T-helper 1 cell treated with Interleukin-12 subunit alpha and Interleukin-12 subunit beta and Interleukin-4 antibody, amounts not matched to agents 30 μg/mL and 1 μg/mL, for 36 hours (primary cell): Measurements from ENCODE around the gene WDR7.

Experiments used
- H3K27ac Mint-ChIP-seq: one replicate; pipeline ENCODE4 v1.8.0; 2021; ENCODE audit warnings: mild to moderate bottlenecking, mixed read lengths
- H3K27me3 Mint-ChIP-seq: one replicate; pipeline ENCODE4 v1.8.0; 2021; ENCODE audit warnings: low read depth, mixed read lengths
- H3K36me3 Mint-ChIP-seq: one replicate; pipeline ENCODE4 v1.8.0; 2021; ENCODE audit warnings: low read depth, mixed read lengths
- H3K4me1 Mint-ChIP-seq: one replicate; pipeline ENCODE4 v1.8.0; 2021; ENCODE audit warnings: low read depth, mixed read lengths
- H3K4me3 Mint-ChIP-seq: one replicate; pipeline ENCODE4 v1.8.0; 2021; ENCODE audit warnings: mild to moderate bottlenecking, moderate library complexity, mixed read lengths
- H3K9me3 Mint-ChIP-seq: one replicate; pipeline ENCODE4 v1.8.0; 2021; ENCODE audit warnings: mixed read lengths

WDR7 gene

DNA sequence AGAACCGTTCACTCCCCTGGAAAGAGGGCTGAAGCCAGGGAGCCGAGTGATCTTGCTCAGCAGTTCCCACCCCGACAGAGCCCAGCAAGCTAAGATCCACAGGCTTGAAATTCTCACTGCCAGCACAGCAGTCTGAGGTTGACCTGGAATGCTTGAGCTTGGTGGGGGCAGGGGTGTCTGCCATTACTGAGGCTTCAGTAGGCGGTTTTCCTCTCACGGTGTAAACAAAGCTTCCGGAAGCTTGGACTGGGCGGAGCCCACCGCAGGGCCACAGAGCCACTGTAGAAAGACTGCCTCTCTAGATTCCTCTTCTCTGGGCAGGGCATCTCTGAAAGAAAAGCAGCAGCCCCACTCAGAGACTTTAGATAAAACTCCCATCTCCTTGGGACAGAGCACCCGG lies 180.8 kb downstream of the WDR7 start:
- Mint-ChIP-seq H3K4me1 (peaks cover 9% of the 10 kb centered on the region), H3K4me3 (no peak overlapping the region), H3K27me3 (no peaks in the 10 kb centered on the region), H3K27ac (no peak overlapping the region), H3K36me3 (peaks cover 5% of the 10 kb centered on the region), H3K9me3 (peaks cover 4% of the 10 kb centered on the region)

DNA sequence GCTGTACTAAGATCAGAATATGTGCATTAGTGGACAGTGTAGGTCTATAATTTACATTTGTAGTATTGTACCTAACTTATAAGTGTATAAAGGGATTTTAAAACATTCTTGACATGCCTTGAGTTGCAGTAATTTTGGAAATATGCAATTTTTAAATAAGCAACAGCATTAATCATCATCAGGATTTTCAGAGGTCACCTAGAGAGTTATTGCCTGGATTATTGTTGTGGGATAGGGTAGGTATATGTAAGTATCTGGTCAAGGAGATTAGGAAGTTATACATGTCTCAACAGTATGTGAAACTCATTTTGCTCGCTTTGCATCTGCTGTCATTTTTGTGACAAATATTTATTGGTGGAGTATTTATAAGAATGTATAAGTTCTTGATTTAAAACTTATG lies 184.2 kb downstream of the WDR7 start:
- H3K27ac Mint-ChIP-seq: no peak overlapping the region

DNA sequence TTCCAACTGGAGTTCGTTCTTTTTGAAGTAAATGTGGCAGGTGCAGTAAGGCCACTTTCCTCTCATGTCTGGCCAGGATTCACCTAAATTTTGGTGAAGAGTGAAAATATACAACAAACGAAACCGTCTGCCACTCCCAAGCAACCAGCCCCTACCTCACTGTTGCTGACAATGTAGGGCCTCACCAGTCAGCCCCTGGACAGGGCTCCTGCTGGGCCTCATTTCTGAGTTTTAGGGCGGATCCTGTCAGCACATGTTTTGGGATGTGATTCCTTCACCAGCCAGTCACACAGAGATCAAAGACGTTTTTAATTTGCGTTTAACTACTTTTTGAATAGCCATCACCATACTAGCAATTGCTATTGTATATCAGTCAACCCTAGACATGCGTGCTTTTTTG lies 185.0 kb downstream of the WDR7 start:
- Mint-ChIP-seq H3K4me3 (no peak overlapping the region), H3K36me3 (no peaks in the 10 kb centered on the region), H3K27ac (no peak overlapping the region), H3K9me3 (no peaks in the 10 kb centered on the region), H3K27me3 (no peaks in the 10 kb centered on the region), H3K4me1 (peaks cover 2% of the 10 kb centered on the region)

More for the DNA sequence above, 184.2 kb downstream of the WDR7 start:
- Mint-ChIP-seq H3K27me3 (no peaks in the 10 kb centered on the region), H3K4me3 (no peak overlapping the region), H3K4me1 (peaks cover 6% of the 10 kb centered on the region), H3K36me3 (peaks cover 2% of the 10 kb centered on the region), H3K9me3 (no peaks in the 10 kb centered on the region)

DNA sequence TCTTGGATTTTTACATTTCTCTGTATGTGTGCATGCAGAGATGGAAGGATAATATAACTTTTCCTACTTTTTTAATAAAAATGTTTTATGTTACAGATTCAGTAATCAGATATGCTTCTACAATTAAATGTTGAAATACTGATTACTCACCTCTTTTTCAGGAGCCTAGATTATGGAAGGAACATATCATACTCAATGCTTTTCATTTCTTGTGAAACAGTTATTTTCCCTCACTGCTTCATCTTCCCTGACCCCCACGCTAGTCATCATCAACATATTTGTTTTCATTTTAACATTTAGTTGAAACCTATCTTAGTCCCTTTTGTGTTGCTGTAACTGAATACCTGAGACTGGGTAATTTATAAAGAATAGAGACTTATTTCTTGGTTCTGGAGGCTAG lies 190.7 kb downstream of the WDR7 start:
- H3K4me1 Mint-ChIP-seq: no peaks in the 10 kb centered on the region
- H3K27ac Mint-ChIP-seq: no peak overlapping the region
- peaks cover 4% of the 10 kb centered on the region for H3K9me3 Mint-ChIP-seq
- no peak overlapping the region for H3K4me3 Mint-ChIP-seq
- H3K27me3 Mint-ChIP-seq: no peaks in the 10 kb centered on the region
- H3K36me3 Mint-ChIP-seq: peaks cover 3% of the 10 kb centered on the region

DNA sequence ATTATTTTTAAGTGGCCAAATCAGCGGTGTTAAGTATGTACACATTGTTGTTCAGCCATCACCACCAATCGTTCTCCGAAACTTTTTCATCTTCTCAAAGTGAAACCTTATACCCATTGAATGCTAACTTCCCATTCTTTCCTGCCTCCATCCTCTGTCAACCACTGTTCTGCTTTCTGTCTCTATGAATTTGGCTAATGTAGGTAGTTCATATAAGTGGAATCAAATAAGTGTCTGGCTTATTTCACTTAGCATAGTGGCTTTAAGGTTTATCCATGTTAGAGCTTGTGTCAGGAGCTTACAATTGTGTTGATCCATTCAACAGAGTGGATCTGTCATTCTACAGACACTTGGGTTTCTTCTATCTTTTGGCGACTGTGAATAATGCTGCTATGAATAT lies 192.1 kb downstream of the WDR7 start:
- peaks cover 7% of the 10 kb centered on the region for H3K36me3 Mint-ChIP-seq
- H3K27me3 Mint-ChIP-seq: no peaks in the 10 kb centered on the region
- H3K27ac Mint-ChIP-seq: no peak overlapping the region
- H3K9me3 Mint-ChIP-seq: peaks cover 8% of the 10 kb centered on the region
- H3K4me1 Mint-ChIP-seq: no peaks in the 10 kb centered on the region
- H3K4me3 Mint-ChIP-seq: no peak overlapping the region

DNA sequence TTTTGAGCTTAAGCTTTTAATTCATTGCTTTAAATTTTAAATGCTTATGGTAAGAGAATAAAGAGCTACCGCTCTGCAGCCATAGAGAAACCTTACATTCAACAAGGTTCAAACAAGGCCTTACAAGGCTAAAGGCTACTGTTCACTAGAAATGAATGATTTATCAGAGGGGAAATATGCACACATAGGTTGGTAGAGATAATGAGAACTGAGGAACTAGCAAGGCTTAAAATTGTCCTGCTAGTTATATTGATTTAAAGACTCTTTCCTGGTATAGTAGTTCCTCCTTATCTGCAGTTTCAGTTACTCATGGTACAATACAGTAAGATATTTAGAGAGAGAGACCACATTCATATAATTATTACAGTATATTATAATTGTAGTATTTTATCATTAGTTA lies 193.4 kb downstream of the WDR7 start:
- Mint-ChIP-seq H3K36me3 (peaks cover 12% of the 10 kb centered on the region), H3K4me1 (no peaks in the 10 kb centered on the region), H3K27me3 (no peaks in the 10 kb centered on the region), H3K27ac (no peak overlapping the region), H3K4me3 (no peak overlapping the region), H3K9me3 (peaks cover 18% of the 10 kb centered on the region)

DNA sequence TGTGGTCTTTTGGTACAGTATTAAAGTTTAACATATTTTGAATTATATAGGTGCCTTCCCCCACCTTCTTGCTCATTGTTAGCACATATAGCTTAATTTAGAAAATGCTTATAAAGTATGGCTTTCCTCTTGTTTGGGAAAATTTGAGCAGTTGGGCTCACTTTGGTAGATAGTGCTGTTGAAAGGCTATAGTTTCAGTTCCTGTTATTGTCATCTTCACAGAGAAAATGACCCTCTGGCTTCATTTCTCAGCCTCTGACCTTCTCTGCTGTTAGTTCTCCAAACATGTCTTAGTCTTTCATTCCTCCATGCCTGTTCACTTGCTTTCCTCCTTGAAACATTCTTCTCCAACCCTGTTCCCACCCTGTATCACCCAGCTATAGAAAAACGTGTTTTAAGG lies 200.6 kb downstream of the WDR7 start:
- H3K4me1 Mint-ChIP-seq: no peaks in the 10 kb centered on the region
- no peak overlapping the region for H3K4me3 Mint-ChIP-seq
- H3K9me3 Mint-ChIP-seq: peaks cover 15% of the 10 kb centered on the region
- peaks cover 12% of the 10 kb centered on the region for H3K36me3 Mint-ChIP-seq
- H3K27me3 Mint-ChIP-seq: no peaks in the 10 kb centered on the region
- H3K27ac Mint-ChIP-seq: no peak overlapping the region

DNA sequence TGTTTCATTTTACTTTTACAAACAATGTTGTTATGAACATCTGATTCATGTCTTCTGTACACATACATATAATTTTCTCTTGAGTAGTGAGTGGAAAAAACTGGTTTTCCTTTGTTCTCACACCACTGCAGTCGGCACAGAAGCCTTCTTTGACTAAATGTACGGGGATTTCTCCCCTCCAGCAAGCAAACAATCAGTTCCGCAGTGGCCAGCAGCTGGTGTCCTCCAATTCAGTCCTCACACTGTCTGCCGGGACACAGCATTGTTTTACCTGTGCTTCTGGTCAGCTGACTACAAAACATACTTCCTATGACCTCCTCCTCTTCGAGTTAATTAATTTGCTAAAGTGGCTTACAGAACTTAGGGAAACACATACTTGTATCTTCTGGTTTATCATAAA lies 202.8 kb downstream of the WDR7 start:
- H3K4me3 Mint-ChIP-seq: no peak overlapping the region
- peaks cover 3% of the 10 kb centered on the region for H3K36me3 Mint-ChIP-seq
- no peaks in the 10 kb centered on the region for H3K27me3 Mint-ChIP-seq
- H3K4me1 Mint-ChIP-seq: no peaks in the 10 kb centered on the region
- no peak overlapping the region for H3K27ac Mint-ChIP-seq
- peaks cover 6% of the 10 kb centered on the region for H3K9me3 Mint-ChIP-seq

DNA sequence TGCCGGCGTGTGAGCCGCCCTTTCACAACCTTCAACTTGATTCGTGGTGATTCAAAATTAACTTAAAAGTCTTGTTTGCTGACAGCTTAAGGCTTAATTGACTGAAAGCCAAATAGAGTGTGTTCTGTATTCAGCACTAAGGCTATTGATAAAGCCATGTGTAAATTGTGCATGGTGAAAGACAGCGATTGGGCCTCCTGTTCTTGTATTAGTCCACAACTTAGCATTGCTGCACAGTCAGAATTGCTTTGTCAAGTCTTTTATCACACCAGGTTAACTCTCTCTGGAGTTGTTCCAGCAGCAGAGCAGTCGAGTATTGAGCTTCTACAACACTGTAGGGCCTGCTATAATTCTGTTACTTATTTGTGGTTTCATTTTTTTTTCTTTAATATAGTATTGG lies 210.1 kb downstream of the WDR7 start:
- Mint-ChIP-seq H3K36me3 (no peaks in the 10 kb centered on the region), H3K27ac (no peak overlapping the region), H3K9me3 (no peaks in the 10 kb centered on the region), H3K27me3 (no peaks in the 10 kb centered on the region), H3K4me3 (no peak overlapping the region), H3K4me1 (no peaks in the 10 kb centered on the region)

DNA sequence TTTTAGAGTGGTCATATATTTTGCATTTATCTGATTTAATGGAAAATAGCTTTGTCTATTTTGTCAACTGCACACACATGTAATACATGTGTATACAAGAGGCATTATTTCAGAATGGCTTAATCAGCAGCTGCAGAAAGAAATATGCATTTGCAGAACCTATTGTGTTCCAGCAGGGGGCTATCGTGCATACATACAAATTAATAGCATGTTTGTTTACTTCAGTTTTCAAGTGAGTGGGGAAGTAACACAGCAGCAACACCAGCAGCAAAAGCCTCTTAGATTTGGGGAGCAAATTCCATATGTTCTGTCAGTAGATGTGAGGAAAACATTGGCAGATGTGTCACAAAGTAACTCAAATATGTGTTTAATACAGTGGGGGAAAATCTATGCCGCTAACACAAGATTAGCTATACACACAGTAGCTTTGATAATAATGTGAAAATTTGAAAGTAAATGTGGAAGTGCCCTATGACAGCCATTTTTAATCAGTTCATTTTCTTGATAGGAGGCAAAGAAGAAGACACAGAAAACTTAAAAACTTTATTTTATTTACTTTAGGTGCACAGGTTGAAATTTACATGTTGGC lies 218.1 kb downstream of the WDR7 start:
- Mint-ChIP-seq H3K36me3 (no peaks in the 10 kb centered on the region), H3K4me3 (no peak overlapping the region), H3K27me3 (no peaks in the 10 kb centered on the region), H3K4me1 (peaks cover 9% of the 10 kb centered on the region), H3K9me3 (no peaks in the 10 kb centered on the region), H3K27ac (no peak overlapping the region)

DNA sequence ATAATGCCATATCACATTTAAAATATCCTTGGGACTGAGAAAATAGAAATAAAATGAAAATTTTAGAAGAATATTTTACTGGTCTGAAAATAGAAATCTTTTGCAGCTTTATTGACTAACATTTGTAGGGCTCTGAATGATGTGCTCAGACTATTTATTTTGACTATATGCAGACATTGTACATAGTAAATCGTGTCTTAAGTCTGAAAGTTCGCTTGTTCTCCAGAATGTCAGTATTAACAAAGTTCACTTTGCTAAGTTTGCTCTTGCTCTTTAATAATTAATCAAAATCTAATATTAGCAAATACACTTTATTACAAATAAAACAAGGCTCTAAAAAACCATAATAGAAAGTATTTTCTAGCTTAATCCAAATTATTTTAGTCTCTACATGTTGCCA lies 219.8 kb downstream of the WDR7 start:
- H3K4me3 Mint-ChIP-seq: no peak overlapping the region
- no peak overlapping the region for H3K27ac Mint-ChIP-seq
- H3K36me3 Mint-ChIP-seq: no peaks in the 10 kb centered on the region
- peaks cover 9% of the 10 kb centered on the region for H3K4me1 Mint-ChIP-seq
- H3K27me3 Mint-ChIP-seq: no peaks in the 10 kb centered on the region
- H3K9me3 Mint-ChIP-seq: no peaks in the 10 kb centered on the region

DNA sequence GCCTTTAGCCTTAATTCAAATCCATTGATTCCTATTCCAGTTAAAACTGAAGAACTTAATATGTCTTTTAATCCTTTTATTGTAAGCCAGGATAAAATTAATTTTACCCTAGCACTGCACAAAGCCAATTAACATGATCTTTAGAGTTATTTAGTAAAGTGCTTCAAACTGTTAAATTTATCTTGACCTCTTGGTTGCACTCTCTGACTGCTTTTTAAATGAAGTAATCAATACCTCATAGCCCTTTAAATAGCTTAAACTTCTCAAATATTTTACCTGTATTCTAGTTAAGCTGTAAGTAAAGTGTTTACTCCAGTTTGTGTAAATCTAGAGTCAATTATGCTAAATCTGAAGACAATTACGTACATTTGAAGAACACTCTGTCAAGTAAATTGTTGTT lies 221.0 kb downstream of the WDR7 start:
- Mint-ChIP-seq H3K36me3 (no peaks in the 10 kb centered on the region), H3K4me3 (no peak overlapping the region), H3K27ac (no peak overlapping the region), H3K9me3 (no peaks in the 10 kb centered on the region), H3K4me1 (peaks cover 9% of the 10 kb centered on the region), H3K27me3 (no peaks in the 10 kb centered on the region)

DNA sequence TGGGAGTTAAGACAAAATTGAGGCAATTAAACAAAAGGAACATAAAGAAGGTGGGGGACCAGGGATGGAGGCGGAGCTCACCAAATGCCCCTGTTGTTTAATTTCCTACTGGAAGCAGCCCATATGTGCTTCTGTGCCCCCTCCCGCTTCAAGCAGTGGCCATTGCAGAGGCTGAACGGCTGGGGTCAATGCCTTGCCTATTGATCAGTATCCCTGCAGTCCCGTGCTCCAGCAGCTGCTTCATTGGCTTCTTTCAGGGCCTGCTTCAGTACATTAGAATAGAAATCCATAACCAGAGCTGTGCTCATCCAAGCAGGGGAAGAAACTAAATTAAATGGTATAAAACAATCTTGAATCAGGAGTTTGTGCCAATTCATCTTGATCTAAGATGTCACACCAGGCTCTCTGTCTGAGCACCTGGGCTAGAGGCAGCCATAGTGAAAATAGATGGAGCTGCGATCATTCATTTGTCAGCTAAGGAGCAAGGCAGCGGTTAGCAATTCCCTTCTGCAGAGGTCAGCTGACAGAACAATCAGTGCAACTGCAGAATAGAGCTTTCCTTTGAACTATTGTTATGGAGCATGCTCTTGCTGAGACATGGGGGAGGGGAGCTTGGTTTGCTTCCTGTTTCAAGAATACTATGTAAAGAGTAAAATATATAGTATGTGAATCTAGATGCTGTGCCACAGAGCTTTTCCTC lies 222.4 kb downstream of the WDR7 start:
- Mint-ChIP-seq H3K9me3 (no peaks in the 10 kb centered on the region), H3K27ac (no peak overlapping the region), H3K4me1 (peaks cover 9% of the 10 kb centered on the region), H3K4me3 (no peak overlapping the region), H3K36me3 (no peaks in the 10 kb centered on the region), H3K27me3 (no peaks in the 10 kb centered on the region)

DNA sequence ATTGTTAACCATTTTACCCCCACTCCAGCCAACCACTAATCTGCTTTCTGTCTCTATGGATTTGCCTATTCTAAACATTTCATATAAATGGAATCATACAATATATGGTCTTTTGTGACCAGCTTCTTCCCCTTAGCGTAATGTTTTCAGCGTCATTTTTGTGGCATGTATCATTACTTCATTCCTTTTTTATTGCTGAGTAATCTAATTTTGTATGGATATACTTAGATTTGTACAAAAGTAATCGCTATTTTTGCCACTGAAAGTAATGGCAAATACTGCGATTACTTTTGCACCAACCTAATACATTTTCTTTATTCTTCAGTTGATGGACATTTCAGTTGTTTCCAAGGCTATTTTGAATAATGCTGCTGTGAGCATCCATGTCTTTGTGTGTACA lies 227.6 kb downstream of the WDR7 start:
- no peaks in the 10 kb centered on the region for H3K9me3 Mint-ChIP-seq
- H3K4me3 Mint-ChIP-seq: no peak overlapping the region
- peaks cover 6% of the 10 kb centered on the region for H3K4me1 Mint-ChIP-seq
- peaks cover 6% of the 10 kb centered on the region for H3K36me3 Mint-ChIP-seq
- no peaks in the 10 kb centered on the region for H3K27me3 Mint-ChIP-seq
- H3K27ac Mint-ChIP-seq: no peak overlapping the region

DNA sequence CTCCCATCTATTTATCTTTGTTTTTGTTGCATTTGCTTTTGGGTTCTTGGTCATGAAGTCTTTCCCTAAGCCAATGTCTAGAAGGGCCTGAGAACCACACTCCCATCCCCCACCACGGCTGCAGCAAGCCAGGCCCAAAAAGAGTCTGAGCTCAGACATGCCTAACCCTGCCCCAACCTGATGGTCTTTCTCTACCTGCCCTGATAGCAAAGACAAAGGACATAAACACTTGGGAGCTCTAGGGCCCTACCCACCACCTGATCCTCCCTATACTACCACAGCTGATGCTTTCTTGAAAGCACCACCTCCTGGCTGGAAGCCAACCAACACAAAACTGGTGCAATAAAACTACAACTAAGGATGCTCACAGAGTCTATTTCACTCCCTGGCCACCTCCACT lies 233.4 kb downstream of the WDR7 start:
- Mint-ChIP-seq H3K4me1 (peaks cover 3% of the 10 kb centered on the region), H3K27me3 (no peaks in the 10 kb centered on the region), H3K9me3 (no peaks in the 10 kb centered on the region), H3K27ac (no peak overlapping the region), H3K36me3 (peaks cover 15% of the 10 kb centered on the region), H3K4me3 (no peak overlapping the region)
